Thyroid gland (tissue), 4 donors: ENCODE data around the gene AMACR. TPM values are rescaled to one million over a fixed set of nuclear protein-coding genes. Genes with fewer than 3 reads are reported as not detected.

Source experiments
- DNase-seq, 2 donors: peaks; one replicate each; pipeline ENCODE4 v3.0.0-alpha.2; 2019
- H3K27ac ChIP-seq, 3 donors: fragments of 200-600 bp; sonication (generic); 1 replicate in 2 of 3; 2 replicates in 1 of 3; pipeline ENCODE4 v1.5.1; 2016 to 2019; ENCODE audit warnings: mild to moderate bottlenecking in 1 of 3, moderate library complexity in 1 of 3
- H3K27me3 ChIP-seq: fragments of 200-600 bp; sonication (generic); one replicate; pipeline ENCODE4 v1.5.1; 2019
- H3K36me3 ChIP-seq, 2 donors: fragments of 200-600 bp; sonication (generic); one replicate each; pipeline ENCODE4 v1.5.1; 2016 to 2019
- H3K4me1 ChIP-seq, 2 donors: fragments of 200-600 bp; sonication (generic); one replicate each; pipeline ENCODE4 v1.5.1; 2017 to 2019
- H3K4me3 ChIP-seq, 3 donors: fragments of 200-600 bp; sonication (generic); replicated peaks in 1 of 3; 1 replicate in 2 of 3; 2 replicates in 1 of 3; pipeline ENCODE4 v1.5.1; 2016; ENCODE audit warnings: mild to moderate bottlenecking in 1 of 3
- H3K9me3 ChIP-seq: fragments of 200-600 bp; sonication (generic); one replicate; pipeline ENCODE4 v1.5.1; 2017
- POLR2A ChIP-seq, 2 donors: fragments of 450-650 bp; IDR thresholded peaks; one replicate each; pipeline ENCODE4 v1.6.1; 2017; ENCODE audit warnings: antibody characterized with exemption in 2 of 2, mild to moderate bottlenecking in 2 of 2, moderate library complexity in 1 of 2
- WGBS, 2 donors: methylation state at CpG; one replicate each; pipeline ENCODE4 v1.1.5; 2017; 5-methylcytosine and 5-hydroxymethylcytosine counted together
- intact Hi-C: fragments of 100-400 bp; cut with DNase I; formaldehyde crosslinking; loops from one replicate; pipeline ENCODE4 v1.15.1; 2023
- total RNA-seq, 4 donors: library from RNA; depleted of rRNA; stranded (reverse); fragments of >200 nt; gene quantifications; one replicate each; pipeline ENCODE4 v1.2.3, GENCODE V29; 2016
- TF ChIP-seq, protein P1 (sequence below), 6 experiments: fragments of 200-600 bp in 3 of 6; fragments of 450-650 bp in 3 of 6; sonication (generic) in 3 of 6; IDR thresholded peaks; one replicate each; pipeline ENCODE4 v1.5.1; 2016 to 2019; ENCODE audit warnings: antibody characterized with exemption in 6 of 6, mild to moderate bottlenecking in 2 of 6, inconsistent platforms in 1 of 6, moderate library complexity in 1 of 6

Gene AMACR
- total RNA-seq, 4 donors from 2014 or later, result 10.6 to 17.9 (median 13.5) TPM

GRCh38 chr5:34021334-34021733 lies 13.5 kb upstream of the AMACR start:
- WGBS, 2 donors, result 90 to 94% methylated on average over 2 of the region's 2 CpGs
- H3K4me3 ChIP-seq, result no peak overlapping the region
- intact Hi-C loops, result no loop called here
- no peaks in the 10 kb centered on the region for H3K36me3 ChIP-seq
- no peak for DNase-seq
- no peak overlapping the region for H3K27ac ChIP-seq
- no peaks in the 10 kb centered on the region for H3K4me1 ChIP-seq
- no peaks in the 10 kb centered on the region for H3K27me3 ChIP-seq
- no peaks in the 10 kb centered on the region for H3K9me3 ChIP-seq
- TF ChIP-seq POLR2A (IDR thresholded peaks at IDR 0.05), result no peak
- TF ChIP-seq, protein P1, sequence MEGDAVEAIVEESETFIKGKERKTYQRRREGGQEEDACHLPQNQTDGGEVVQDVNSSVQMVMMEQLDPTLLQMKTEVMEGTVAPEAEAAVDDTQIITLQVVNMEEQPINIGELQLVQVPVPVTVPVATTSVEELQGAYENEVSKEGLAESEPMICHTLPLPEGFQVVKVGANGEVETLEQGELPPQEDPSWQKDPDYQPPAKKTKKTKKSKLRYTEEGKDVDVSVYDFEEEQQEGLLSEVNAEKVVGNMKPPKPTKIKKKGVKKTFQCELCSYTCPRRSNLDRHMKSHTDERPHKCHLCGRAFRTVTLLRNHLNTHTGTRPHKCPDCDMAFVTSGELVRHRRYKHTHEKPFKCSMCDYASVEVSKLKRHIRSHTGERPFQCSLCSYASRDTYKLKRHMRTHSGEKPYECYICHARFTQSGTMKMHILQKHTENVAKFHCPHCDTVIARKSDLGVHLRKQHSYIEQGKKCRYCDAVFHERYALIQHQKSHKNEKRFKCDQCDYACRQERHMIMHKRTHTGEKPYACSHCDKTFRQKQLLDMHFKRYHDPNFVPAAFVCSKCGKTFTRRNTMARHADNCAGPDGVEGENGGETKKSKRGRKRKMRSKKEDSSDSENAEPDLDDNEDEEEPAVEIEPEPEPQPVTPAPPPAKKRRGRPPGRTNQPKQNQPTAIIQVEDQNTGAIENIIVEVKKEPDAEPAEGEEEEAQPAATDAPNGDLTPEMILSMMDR (IDR thresholded peaks at IDR 0.05), result no peak

GRCh38 chr5:34020726-34021125 lies 12.9 kb upstream of the AMACR start:
- intact Hi-C loops, result no loop called here
- 94 to 100% methylated on average over 1 of the region's 1 CpG for WGBS, 2 donors
- TF ChIP-seq POLR2A (IDR thresholded peaks at IDR 0.05), result no peak
- TF ChIP-seq, protein P1 (IDR thresholded peaks at IDR 0.05), result no peak
- Histone ChIP-seq H3K4me1 (no peaks in the 10 kb centered on the region), H3K27ac (no peak overlapping the region), H3K36me3 (no peaks in the 10 kb centered on the region), H3K9me3 (no peaks in the 10 kb centered on the region), H3K27me3 (no peaks in the 10 kb centered on the region), H3K4me3 (no peak overlapping the region)
- no peak for DNase-seq

GRCh38 chr5:34017254-34017653 lies 9.4 kb upstream of the AMACR start:
- no peak overlapping the region for H3K4me3 ChIP-seq
- intact Hi-C loops, result no loop called here
- no peaks in the 10 kb centered on the region for H3K27me3 ChIP-seq
- DNase-seq, result no peak
- no peaks in the 10 kb centered on the region for H3K9me3 ChIP-seq
- H3K27ac ChIP-seq, result no peak overlapping the region
- 83% methylated on average over 2 of the region's 2 CpGs for WGBS, 2 donors
- no peaks in the 10 kb centered on the region for H3K36me3 ChIP-seq
- H3K4me1 ChIP-seq, result peaks cover 0 to 3% of the 10 kb centered on the region in 2 donors
- TF ChIP-seq, protein P1 (IDR thresholded peaks at IDR 0.05), result no peak
- TF ChIP-seq POLR2A (IDR thresholded peaks at IDR 0.05), result no peak

- DNase-seq, result no peak
- Histone ChIP-seq H3K9me3 (no peaks in the 10 kb centered on the region), H3K4me1 (peaks cover 0 to 3% of the 10 kb centered on the region in 2 donors), H3K4me3 (no peak overlapping the region), H3K27me3 (no peaks in the 10 kb centered on the region), H3K36me3 (no peaks in the 10 kb centered on the region), H3K27ac (no peak overlapping the region)
- TF ChIP-seq, protein P1 (IDR thresholded peaks at IDR 0.05), result no peak
- no peak for TF ChIP-seq POLR2A (IDR thresholded peaks at IDR 0.05)
- intact Hi-C loops, result no loop called here
- 82 to 89% methylated on average over 2 of the region's 2 CpGs for WGBS, 2 donors
Observed at GRCh38 chr5:34016750-34017149, 8.9 kb upstream of the AMACR start.

DNA sequence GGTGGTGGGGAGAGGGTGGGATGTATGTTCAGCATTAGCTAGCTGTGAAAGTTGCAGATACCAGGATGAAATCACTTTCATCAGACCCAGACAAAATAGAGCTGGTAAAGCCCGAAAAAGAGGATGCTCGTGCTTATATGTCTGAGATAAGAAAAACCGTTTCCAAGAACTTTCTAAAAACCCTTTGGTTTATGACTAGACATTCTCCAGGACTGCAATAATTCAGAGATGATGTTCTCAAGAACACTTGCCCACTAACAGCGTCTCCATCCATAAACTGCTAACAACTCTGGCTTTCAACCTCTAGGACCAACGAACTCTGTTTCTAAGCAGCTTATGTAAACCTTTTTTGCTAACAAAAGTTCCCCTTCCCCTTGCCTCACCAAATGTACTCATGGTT lies 8.4 kb upstream of the AMACR start:
- Histone ChIP-seq H3K4me1 (peaks cover 0 to 3% of the 10 kb centered on the region in 2 donors), H3K9me3 (no peaks in the 10 kb centered on the region), H3K27me3 (no peaks in the 10 kb centered on the region), H3K4me3 (no peak overlapping the region), H3K36me3 (no peaks in the 10 kb centered on the region), H3K27ac (no peak overlapping the region)
- no peak for DNase-seq
- TF ChIP-seq, protein P1 (IDR thresholded peaks at IDR 0.05), result no peak
- TF ChIP-seq POLR2A (IDR thresholded peaks at IDR 0.05), result no peak
- WGBS, 2 donors, result 81 to 85% methylated on average over 5 of the region's 5 CpGs
- intact Hi-C loops, result no loop called here
